Upper lobe of left lung (tissue), 4 donors: ENCODE data around the gene KCNH1.

Source experiments
- EP300 ChIP-seq, 4 donors: sonication (generic); formaldehyde crosslinking; IDR thresholded peaks; one replicate each; pipeline ENCODE4 v1.5.1; 2017; ENCODE audit warnings: antibody characterized with exemption in 4 of 4, control low read depth in 2 of 4
- POLR2A ChIP-seq, 4 donors: fragments of 450-650 bp; IDR thresholded peaks; one replicate each; pipeline ENCODE4 v1.5.1; 2016 to 2017; ENCODE audit warnings: antibody characterized with exemption in 4 of 4, mild to moderate bottlenecking in 2 of 4
- POLR2AphosphoS5 ChIP-seq, 2 donors: sonication (generic); formaldehyde crosslinking; IDR thresholded peaks; one replicate each; pipeline ENCODE4 v1.5.1; 2017; ENCODE audit warnings: antibody characterized with exemption in 2 of 2
- TF ChIP-seq, protein P1 (sequence below), 6 experiments: fragments of 450-650 bp in 4 of 6; fragments of 200-600 bp in 2 of 6; sonication (generic) in 2 of 6; IDR thresholded peaks; one replicate each; pipeline ENCODE4 v1.5.1; 2016 to 2019; ENCODE audit warnings: antibody characterized with exemption in 6 of 6

DNA sequence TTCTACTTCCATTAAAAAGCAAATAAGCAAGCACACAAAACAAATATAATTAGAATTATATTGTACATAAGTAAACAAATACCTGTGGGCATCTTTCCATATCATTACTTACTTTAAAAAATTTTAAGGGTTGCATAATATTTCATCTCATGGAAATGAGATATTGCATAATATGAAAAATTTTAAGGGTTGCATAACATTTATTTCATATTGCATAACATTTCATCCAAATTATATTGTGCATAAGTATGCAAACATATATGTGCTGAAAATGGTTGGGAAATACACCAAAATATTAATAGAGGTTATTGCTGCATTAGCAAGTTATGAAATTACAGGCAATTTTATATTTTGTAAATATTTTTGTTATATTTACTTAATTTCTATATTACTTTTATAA lies 213.7 kb downstream of the KCNH1 start:
- TF ChIP-seq, protein P1, sequence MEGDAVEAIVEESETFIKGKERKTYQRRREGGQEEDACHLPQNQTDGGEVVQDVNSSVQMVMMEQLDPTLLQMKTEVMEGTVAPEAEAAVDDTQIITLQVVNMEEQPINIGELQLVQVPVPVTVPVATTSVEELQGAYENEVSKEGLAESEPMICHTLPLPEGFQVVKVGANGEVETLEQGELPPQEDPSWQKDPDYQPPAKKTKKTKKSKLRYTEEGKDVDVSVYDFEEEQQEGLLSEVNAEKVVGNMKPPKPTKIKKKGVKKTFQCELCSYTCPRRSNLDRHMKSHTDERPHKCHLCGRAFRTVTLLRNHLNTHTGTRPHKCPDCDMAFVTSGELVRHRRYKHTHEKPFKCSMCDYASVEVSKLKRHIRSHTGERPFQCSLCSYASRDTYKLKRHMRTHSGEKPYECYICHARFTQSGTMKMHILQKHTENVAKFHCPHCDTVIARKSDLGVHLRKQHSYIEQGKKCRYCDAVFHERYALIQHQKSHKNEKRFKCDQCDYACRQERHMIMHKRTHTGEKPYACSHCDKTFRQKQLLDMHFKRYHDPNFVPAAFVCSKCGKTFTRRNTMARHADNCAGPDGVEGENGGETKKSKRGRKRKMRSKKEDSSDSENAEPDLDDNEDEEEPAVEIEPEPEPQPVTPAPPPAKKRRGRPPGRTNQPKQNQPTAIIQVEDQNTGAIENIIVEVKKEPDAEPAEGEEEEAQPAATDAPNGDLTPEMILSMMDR (IDR thresholded peaks at IDR 0.05) = no peak
- TF ChIP-seq POLR2A (IDR thresholded peaks at IDR 0.05) (no peak), EP300 (IDR thresholded peaks at IDR 0.05) (no peak), POLR2AphosphoS5 (IDR thresholded peaks at IDR 0.05) (no peak)
